SK-N-SH treated with all-trans-retinoic acid at 6 μM for 48 hours (cell line): ENCODE measurements around the gene PLA2G4B.

Experiments
- ATAC-seq: fragments of 200-7000 bp; cut with Tn5 transposase; 3 replicates; pipeline ENCODE4 v1.9.1; 2020; ENCODE audit warnings: mild to moderate bottlenecking, moderate library complexity
- CSDC2 ChIP-seq: fragments of 250-450 bp; sonication (Bioruptor Pico); IDR thresholded peaks from 2 replicates; pipeline ENCODE4 v1.5.0; 2020; ENCODE audit warnings: mild to moderate bottlenecking, moderate library complexity
- CSRNP3 ChIP-seq: fragments of 250-450 bp; sonication (Bioruptor Pico); IDR thresholded peaks from 2 replicates; pipeline ENCODE4 v1.5.1; 2021; ENCODE audit warnings: mild to moderate bottlenecking, moderate library complexity
- ESRRG ChIP-seq: fragments of 250-450 bp; sonication (Bioruptor Pico); IDR thresholded peaks from 2 replicates; pipeline ENCODE4 v1.6.1; 2021; ENCODE audit warnings: mild to moderate bottlenecking
- GLIS3 ChIP-seq: fragments of 250-450 bp; sonication (Bioruptor Pico); IDR thresholded peaks from 2 replicates; pipeline ENCODE4 v1.5.0; 2020; ENCODE audit warnings: mild to moderate bottlenecking, moderate library complexity
- ISL1 ChIP-seq: fragments of 250-450 bp; sonication (Bioruptor Pico); IDR thresholded peaks from 2 replicates; pipeline ENCODE4 v2.1.2; 2022; ENCODE audit warnings: mild to moderate bottlenecking, moderate library complexity
- PATZ1 ChIP-seq: fragments of 250-450 bp; sonication (Bioruptor Pico); IDR thresholded peaks from 2 replicates; pipeline ENCODE4 v1.8.0; 2020; ENCODE audit warnings: mild to moderate bottlenecking, moderate library complexity, borderline replicate concordance
- POU6F1 ChIP-seq: fragments of 250-450 bp; sonication (Bioruptor Pico); IDR thresholded peaks from 2 replicates; pipeline ENCODE4 v1.8.0; 2021; ENCODE audit warnings: low read depth, mild to moderate bottlenecking, moderate library complexity, borderline replicate concordance
- PPARA ChIP-seq: fragments of 250-450 bp; sonication (Bioruptor Pico); IDR thresholded peaks from 2 replicates; pipeline ENCODE4 v1.5.0; 2020; ENCODE audit warnings: mild to moderate bottlenecking, borderline replicate concordance
- TCF4 ChIP-seq: fragments of 250-450 bp; sonication (Bioruptor Pico); IDR thresholded peaks from 2 replicates; pipeline ENCODE4 v1.8.0; 2021; ENCODE audit warnings: mild to moderate bottlenecking, moderate library complexity, borderline replicate concordance
- TOX ChIP-seq: fragments of 250-450 bp; sonication (Bioruptor Pico); IDR thresholded peaks from 2 replicates; pipeline ENCODE4 v1.8.0; 2021; ENCODE audit warnings: mild to moderate bottlenecking, moderate library complexity, borderline replicate concordance
- TSHZ2 ChIP-seq: fragments of 250-450 bp; sonication (Bioruptor Pico); IDR thresholded peaks from 2 replicates; pipeline ENCODE4 v1.5.0; 2020; ENCODE audit warnings: mild to moderate bottlenecking, moderate library complexity
- ZC3H10 ChIP-seq: fragments of 250-450 bp; sonication (Bioruptor Pico); IDR thresholded peaks from 2 replicates; pipeline ENCODE4 v1.5.1; 2021; ENCODE audit warnings: mild to moderate bottlenecking, moderate library complexity
- ZFP3 ChIP-seq: fragments of 250-450 bp; sonication (Bioruptor Pico); IDR thresholded peaks from 2 replicates; pipeline ENCODE4 v1.5.0; 2020; ENCODE audit warnings: mild to moderate bottlenecking, moderate library complexity
- ZFP30 ChIP-seq: fragments of 450-650 bp; formaldehyde crosslinking; IDR thresholded peaks from 2 replicates; pipeline ENCODE4 v1.5.0; 2022; ENCODE audit warnings: mild to moderate bottlenecking, moderate library complexity
- ZNF565 ChIP-seq: fragments of 450-650 bp; formaldehyde crosslinking; conservative IDR thresholded peaks from 2 replicates; pipeline ENCODE4 v1.5.0; 2020; ENCODE audit warnings: low read depth, mild to moderate bottlenecking, moderate library complexity
- ZNF70 ChIP-seq: fragments of 450-650 bp; formaldehyde crosslinking; IDR thresholded peaks from 2 replicates; pipeline ENCODE4 v1.5.0; 2020; ENCODE audit warnings: mild to moderate bottlenecking, moderate library complexity

The PLA2G4B gene

GRCh38 chr15:41888662-41889253, 50.1 kb downstream of the PLA2G4B start:
- TF ChIP-seq ZFP30 (CRISPR knock-in tag) (no peak), POU6F1 (CRISPR knock-in tag) (no peak), CSRNP3 (CRISPR knock-in tag) (no peak), PPARA (CRISPR knock-in tag) (no peak), ZNF70 (no peak)
- ATAC-seq = no peak

- TF ChIP-seq GLIS3 (CRISPR knock-in tag) = no peak
- TF ChIP-seq CSRNP3 (CRISPR knock-in tag) = no peak
- TF ChIP-seq, all 23 proteins: peak for 0
- ATAC-seq = no peak
Observed at GRCh38 chr15:41890050-41890690, 51.5 kb downstream of the PLA2G4B start.

- ATAC-seq = no peak
- TF ChIP-seq PATZ1 (CRISPR knock-in tag) (no peak), ZNF70 (no peak), ESRRG (CRISPR knock-in tag) (no peak), ZC3H10 (CRISPR knock-in tag) (no peak), TSHZ2 (CRISPR knock-in tag) (no peak), TCF4 (CRISPR knock-in tag) (no peak)
Observed at GRCh38 chr15:41891226-41891625, 52.6 kb downstream of the PLA2G4B start.

- ATAC-seq = no peak
- TF ChIP-seq TSHZ2 (CRISPR knock-in tag) = no peak
- no peak for TF ChIP-seq ZNF565
- TF ChIP-seq ZFP30 (CRISPR knock-in tag) = no peak
- TF ChIP-seq ISL1 (CRISPR knock-in tag) = no peak
- no peak for TF ChIP-seq PPARA (CRISPR knock-in tag)
- TF ChIP-seq TOX (CRISPR knock-in tag) = no peak
- no peak for TF ChIP-seq TCF4 (CRISPR knock-in tag)
- no peak for TF ChIP-seq POU6F1 (CRISPR knock-in tag)
- no peak for TF ChIP-seq CSDC2 (CRISPR knock-in tag)
- TF ChIP-seq CSRNP3 (CRISPR knock-in tag) = no peak
- TF ChIP-seq GLIS3 (CRISPR knock-in tag) = no peak
- TF ChIP-seq ZFP3 (CRISPR knock-in tag) = no peak
Observed at GRCh38 chr15:41891946-41892345, 53.3 kb downstream of the PLA2G4B start.
